SKM-1 treated with dmso at 0.1 percent for 144 hours (cell line): ENCODE measurements around the gene PLCB4.
"Not testable (repeated sequence)": the region's sequence is repeated elsewhere in the genome, so short reads cannot be mapped to it uniquely, and the experiment has no call there.

Experiments used
- DNase-seq: peaks from one replicate; lab custom pipeline; 2025; ENCODE audit not compliant: unreplicated experiment; lab: John Stamatoyannopoulos, UW

The PLCB4 gene

DNA sequence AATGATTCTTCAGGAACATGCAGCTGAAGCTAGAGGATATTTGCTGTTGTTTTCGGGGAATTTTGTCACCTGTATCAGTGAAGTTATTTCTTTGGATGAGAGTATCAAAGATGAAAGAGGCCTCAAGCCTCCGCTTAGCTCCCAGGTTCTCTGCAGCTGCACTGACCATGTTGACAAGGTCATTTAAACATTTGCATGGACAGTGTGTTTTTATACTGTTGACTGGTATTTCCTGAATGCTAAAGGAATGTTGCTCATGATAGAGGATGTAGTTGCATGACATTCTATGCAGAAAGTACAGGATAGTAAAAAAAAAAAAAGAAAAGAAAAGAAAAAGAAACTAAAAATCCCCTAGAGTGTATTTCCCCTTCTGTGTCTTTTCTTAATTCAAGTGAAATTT lies 279.9 kb downstream of the PLCB4 start:
- DNase-seq, result no peak

- no peak for DNase-seq
Observed at GRCh38 chr20:9349249-9349648, 280.4 kb downstream of the PLCB4 start.

GRCh38 chr20:9352739-9353138 lies 283.9 kb downstream of the PLCB4 start:
- DNase-seq, result no peak

DNA sequence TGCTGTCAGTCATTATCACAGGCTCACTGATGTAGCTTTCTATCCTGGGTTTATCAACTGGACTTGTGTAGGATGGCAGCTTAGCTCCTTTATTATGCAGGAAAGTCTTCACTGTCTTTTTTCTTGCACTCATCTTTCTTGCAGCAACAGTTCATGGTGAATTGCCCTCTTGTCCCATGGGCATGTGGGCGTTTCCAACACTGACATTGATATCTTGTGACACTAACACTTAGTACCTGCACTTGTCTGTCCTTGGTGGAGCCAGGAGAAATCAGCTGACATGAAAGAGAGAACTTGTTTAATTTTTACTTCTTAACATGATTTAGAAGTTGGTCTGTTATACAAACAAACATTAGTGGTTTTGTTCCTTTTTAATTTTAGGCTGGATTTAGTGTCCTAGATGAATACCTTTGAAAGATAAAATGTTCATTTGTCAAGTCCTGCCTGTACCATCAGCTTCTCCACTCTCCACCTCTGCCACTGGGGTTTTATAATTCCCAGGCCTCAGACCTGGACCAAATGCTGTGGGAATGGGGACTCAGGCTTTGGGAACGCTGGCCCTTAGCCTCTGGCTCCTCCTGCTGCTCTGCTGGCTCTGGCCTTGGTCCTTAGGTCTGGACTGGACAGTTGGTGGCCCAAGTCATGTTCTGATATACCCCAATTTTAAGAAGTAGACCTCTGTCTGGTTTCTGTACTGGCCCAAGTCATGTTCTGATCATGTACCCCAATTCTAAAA lies 284.5 kb downstream of the PLCB4 start:
- no peak for DNase-seq

GRCh38 chr20:9353916-9354276 lies 285.0 kb downstream of the PLCB4 start:
- DNase-seq, result no peak

DNA sequence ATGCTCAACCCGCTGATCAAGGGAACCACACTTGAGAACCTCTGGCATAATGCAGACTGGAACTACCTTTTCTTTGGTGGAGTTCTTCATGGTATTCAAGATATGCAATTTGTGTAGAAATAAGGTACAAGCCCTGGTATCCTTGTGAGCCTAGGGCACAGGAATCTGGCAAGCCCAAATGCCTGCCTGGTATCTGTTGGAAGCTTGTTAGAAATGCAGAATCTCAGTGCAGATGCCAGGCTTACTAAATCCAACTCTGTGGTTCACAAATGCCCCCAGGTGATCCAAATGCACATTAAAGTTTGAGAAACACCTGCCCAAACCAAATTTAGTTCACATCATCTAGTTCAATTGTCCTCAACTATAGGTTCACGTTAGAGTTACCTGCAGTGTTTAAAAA lies 285.7 kb downstream of the PLCB4 start:
- DNase-seq, result no peak

DNA sequence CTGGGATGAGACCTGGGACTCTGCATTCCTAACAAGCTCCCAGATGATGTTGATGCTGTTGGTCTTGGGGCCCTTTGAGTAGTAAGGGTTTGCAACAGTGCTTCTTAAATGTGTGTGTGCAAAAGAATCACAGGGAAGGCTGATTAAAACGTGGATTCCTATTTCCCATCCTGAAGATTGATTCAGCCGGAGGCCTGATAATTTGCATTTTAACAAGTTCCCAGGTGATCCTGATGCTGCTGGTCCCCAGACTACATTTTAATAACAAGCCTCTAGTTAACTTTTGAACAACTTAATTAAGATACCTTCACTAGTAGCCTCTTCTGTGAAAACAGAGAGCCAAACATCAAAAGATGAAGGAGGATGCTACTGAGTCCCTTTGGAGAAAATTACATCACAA lies 289.1 kb downstream of the PLCB4 start:
- DNase-seq, result no peak

DNA sequence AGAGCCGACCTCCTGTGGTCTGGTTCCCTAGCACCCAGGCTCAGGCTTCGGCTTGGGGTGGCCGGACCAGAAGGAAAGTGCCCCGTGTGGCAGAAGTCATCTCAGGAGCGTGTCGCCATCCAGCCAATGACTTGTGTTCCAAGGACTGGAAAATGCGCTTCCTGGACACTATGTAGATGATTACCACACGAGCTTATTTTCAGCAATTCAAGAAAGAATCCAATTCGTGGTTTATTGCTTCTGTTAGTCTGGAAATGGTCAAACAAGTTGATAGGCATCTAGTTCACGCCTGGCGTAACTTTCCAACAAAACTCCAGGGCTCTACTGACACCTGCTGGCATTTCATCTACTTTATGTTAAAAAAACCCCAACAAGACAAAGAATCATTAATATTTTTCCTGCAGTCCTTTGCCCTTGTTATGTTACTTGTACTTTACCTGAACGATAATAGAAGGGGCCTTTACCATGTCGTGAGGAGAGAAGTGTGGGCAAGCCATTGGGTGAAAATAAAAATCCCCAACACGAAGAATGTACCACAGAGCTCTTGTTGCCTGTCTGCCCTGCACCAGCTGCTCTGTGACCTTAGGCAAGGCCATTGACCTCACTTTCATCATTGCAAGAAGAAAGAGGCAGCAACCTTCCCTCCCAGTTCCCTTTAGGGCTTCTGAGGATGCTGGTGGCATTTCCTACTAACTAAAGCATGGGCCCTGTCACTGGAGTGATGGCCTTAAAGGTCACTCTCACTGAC lies 290.8 kb downstream of the PLCB4 start:
- DNase-seq, result peak; percentile 6

- no peak for DNase-seq
Observed at GRCh38 chr20:9360431-9360830, 291.5 kb downstream of the PLCB4 start.

- DNase-seq, result no peak
Observed at GRCh38 chr20:9363673-9364072, 294.8 kb downstream of the PLCB4 start.

- DNase-seq, result no peak
Observed at GRCh38 chr20:9367328-9367727, 298.4 kb downstream of the PLCB4 start.

- DNase-seq, result no peak
Observed at GRCh38 chr20:9367746-9368145, 298.9 kb downstream of the PLCB4 start.

DNA sequence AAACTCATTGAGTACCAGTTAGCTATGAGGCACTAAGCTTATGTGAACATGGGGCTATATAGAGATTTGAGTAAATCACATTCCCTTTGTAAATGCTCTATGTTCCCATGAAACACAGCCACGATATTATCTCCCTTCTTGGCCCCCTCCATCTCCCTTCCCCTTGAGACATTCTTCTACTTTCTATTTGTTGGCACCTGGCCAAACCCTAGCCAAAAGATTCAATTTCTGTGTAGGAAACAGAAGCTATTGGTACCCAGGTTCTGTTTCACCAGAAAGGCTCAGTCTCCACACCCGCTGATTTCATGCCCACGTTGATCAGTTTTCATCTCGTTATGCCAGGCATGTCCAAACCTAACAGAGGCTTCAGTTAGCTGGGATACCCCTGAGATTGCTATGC lies 300.0 kb downstream of the PLCB4 start:
- no peak for DNase-seq

DNA sequence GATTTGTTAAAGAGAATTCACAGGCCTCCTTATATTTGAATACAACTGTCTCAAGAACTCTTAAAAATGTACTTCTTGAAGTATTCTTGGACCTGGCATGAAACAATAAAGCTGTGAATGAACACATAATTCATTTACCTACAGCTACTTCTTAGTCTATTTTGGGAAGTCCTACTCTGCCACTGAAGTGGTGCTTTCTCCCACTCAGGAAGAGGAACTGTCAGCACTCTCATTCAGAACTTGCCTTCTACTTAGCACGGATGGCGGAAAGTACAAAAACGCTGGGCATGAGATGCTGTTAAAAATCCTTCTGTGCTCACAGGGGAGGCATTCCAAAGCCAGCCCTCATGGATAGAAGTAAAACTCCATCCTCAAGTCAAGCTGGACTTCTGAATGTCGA lies 300.7 kb downstream of the PLCB4 start:
- DNase-seq, result no peak

DNA sequence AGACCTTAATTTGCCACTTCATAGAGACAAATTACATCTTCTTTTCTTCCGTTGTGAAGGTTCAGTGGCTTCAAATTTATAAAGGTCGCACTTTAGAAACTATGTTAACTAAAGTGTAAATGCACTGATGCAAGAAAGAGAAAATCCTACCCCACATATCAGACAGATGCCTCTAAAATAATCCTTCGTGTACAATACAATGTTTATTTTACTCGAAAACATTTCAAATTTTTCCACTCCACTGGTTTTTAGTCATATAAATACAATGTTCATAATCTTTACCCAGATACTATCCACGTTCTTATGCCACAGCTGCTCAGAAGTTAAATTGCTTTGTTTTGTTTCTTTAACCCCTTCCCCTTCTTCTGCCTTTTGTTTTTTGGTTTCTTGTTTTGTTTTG lies 305.2 kb downstream of the PLCB4 start:
- no peak for DNase-seq

- no peak for DNase-seq
Observed at GRCh38 chr20:9374480-9374879, 305.6 kb downstream of the PLCB4 start.

GRCh38 chr20:9375221-9375681 lies 306.4 kb downstream of the PLCB4 start:
- no peak for DNase-seq

DNA sequence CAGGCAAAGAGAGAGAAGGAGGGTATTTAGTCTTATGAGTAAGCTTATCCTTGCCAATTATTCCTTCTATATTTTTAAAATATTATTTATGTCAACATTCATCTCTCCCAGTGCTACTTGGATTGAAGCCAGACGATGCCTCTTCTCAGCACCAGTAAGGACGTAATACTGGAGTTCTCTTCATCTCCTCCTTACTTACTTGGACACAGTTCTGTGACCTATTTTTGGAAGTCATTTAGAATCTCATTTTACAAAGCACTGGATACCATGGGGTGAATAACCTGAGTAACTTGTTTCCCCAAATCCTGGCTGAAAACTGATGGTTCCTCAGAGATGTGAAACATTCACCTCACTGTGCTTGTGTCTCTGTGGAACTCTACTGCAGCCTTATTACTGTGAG lies 308.1 kb downstream of the PLCB4 start:
- DNase-seq, result no peak

- not testable (repeated sequence) for DNase-seq
Observed at GRCh38 chr20:9385345-9386310, 316.7 kb downstream of the PLCB4 start.

DNA sequence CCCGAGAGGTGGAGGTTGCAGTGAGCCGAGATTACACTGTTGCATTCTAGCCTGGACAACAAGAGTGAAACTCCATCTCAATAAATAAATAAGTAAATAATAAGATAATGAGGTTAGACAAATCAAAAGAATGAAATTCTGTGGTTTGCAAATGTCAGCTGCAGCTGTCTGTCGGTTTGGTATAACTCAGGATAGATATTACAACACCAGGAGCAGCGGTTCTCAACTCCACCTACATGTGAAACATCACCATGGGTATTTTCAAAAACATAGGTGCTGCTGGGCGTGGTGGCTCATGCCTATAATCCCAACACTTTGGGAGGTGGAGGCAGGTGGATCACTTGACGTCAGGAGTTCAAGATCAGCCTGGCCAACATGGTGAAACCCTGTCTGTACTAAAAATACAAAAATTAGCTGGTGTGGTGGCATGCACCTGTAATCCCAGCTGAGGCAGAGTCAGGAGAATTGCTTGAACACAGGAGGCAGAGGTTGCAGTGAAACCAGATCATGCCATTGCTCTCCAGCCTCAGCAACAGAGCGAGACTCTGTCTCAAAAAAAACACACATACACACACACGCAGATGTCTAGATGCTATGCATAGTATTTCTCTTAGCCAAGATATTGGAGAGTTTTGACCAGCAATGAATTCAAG lies 319.4 kb downstream of the PLCB4 start:
- no peak for DNase-seq

DNA sequence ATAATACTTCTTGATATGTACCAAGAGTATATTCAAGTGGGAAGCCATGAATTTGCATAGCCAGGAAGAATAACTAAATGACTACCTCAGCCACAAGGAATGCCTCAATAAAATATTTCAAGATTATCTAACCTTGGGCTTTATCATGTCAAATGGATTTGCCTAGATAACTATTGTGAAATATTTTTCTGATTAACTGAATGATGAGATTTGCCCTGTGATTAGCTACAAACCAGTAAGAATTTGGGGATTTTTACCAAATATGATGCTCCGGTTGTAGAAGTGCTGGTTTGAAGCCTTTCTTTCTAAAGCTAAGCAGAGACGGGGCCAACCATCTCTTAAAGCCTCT lies 319.9 kb downstream of the PLCB4 start:
- DNase-seq, result no peak
